ENCODE data around the gene SLC66A1. TPM values are rescaled to one million over a fixed set of nuclear protein-coding genes. Genes with fewer than 3 reads are reported as not detected.
A peak's percentile ranks its signal among the peaks of the same experiment; 100 is the strongest.

Gene SLC66A1
- total RNA-seq, 2 donors from 2014 or later = 10.0 to 14.9 TPM

GRCh38 chr1:19347533-19348172 lies 35.5 kb downstream of the SLC66A1 start:
- DNase-seq (ENCODE audit: low spot score) = no peak
- Mint-ChIP-seq H3K4me3 (no peak overlapping the region), H3K4me1 (ENCODE audit: low read depth in 2 of 2) (peaks cover 0 to 3% of the 10 kb centered on the region in 2 donors), H3K27me3 (no peaks in the 10 kb centered on the region), H3K9me3 (no peaks in the 10 kb centered on the region), H3K36me3 (no peaks in the 10 kb centered on the region), H3K27ac (no peak overlapping the region)
- ATAC-seq = no peak

GRCh38 chr1:19348441-19349198 lies 36.5 kb downstream of the SLC66A1 start:
- H3K36me3 Mint-ChIP-seq = no peaks in the 10 kb centered on the region
- no peaks in the 10 kb centered on the region for H3K9me3 Mint-ChIP-seq
- no peaks in the 10 kb centered on the region for H3K27me3 Mint-ChIP-seq
- H3K27ac Mint-ChIP-seq = no peak overlapping the region
- DNase-seq (ENCODE audit: low spot score) = no peak
- no peak overlapping the region for H3K4me3 Mint-ChIP-seq
- peaks cover 0 to 5% of the 10 kb centered on the region in 2 donors for H3K4me1 Mint-ChIP-seq (ENCODE audit: low read depth in 2 of 2)
- ATAC-seq = no peak

DNA sequence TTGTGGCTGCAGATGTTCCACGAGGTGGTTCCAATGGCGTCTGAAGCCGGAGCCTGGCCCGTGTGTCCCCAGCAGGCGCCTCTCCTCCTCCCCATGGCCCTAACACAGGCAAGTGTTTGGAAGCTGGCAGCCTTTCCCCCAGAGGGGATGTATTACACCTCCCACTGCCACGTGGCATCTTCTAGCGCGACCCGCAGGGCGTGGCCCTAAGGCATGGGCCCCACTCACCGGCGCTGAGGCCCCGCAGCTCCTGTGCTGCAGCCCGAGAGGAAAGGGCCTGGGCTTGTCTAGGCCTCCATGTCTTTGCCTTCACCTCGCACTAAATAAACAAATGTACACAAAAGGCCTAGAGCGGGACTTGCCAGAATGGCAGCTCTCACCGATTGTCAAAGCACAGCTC lies 37.9 kb downstream of the SLC66A1 start:
- peak in 1 of 2 donors; percentile 26 for ATAC-seq

GRCh38 chr1:19350566-19350965 lies 38.4 kb downstream of the SLC66A1 start:
- no peak for ATAC-seq
- H3K27ac Mint-ChIP-seq = no peak overlapping the region
- H3K36me3 Mint-ChIP-seq = no peaks in the 10 kb centered on the region
- no peak overlapping the region for H3K4me3 Mint-ChIP-seq
- no peaks in the 10 kb centered on the region for H3K9me3 Mint-ChIP-seq
- no peak for DNase-seq (ENCODE audit: low spot score)
- no peaks in the 10 kb centered on the region for H3K27me3 Mint-ChIP-seq
- peaks cover 0 to 9% of the 10 kb centered on the region in 2 donors for H3K4me1 Mint-ChIP-seq (ENCODE audit: low read depth in 2 of 2)

More for the DNA sequence above, 37.9 kb downstream of the SLC66A1 start:
- no peak overlapping the region for H3K4me3 Mint-ChIP-seq
- no peaks in the 10 kb centered on the region for H3K36me3 Mint-ChIP-seq
- H3K27ac Mint-ChIP-seq = no peak overlapping the region
- H3K4me1 Mint-ChIP-seq (ENCODE audit: low read depth in 2 of 2) = peaks cover 0 to 9% of the 10 kb centered on the region in 2 donors
- DNase-seq (ENCODE audit: low spot score) = no peak
- H3K27me3 Mint-ChIP-seq = no peaks in the 10 kb centered on the region
- H3K9me3 Mint-ChIP-seq = no peaks in the 10 kb centered on the region

DNA sequence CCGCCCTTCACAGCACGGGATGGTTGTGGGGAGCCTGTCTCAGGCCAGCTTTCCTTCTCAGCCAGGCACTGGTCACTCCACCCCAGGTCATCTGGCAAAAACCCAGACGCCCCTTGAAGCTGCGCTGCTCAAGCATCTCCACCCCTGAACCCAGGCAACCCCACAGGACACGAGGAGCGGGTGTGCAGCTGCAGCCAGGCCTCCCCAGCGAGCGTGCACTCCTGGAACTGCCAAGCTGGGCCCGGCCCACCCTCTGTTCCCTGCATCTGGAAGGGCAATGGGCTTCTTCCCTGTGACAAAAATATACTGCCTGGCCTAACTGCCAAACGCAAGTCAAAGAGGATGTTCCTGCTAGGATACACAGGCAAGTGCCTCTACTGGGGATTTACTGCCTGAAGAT lies 39.7 kb downstream of the SLC66A1 start:
- Mint-ChIP-seq H3K4me3 (no peak overlapping the region), H3K4me1 (ENCODE audit: low read depth in 2 of 2) (peaks cover 0 to 9% of the 10 kb centered on the region in 2 donors), H3K36me3 (no peaks in the 10 kb centered on the region), H3K27ac (no peak overlapping the region), H3K9me3 (no peaks in the 10 kb centered on the region), H3K27me3 (no peaks in the 10 kb centered on the region)
- no peak for DNase-seq (ENCODE audit: low spot score)
- ATAC-seq = no peak

DNA sequence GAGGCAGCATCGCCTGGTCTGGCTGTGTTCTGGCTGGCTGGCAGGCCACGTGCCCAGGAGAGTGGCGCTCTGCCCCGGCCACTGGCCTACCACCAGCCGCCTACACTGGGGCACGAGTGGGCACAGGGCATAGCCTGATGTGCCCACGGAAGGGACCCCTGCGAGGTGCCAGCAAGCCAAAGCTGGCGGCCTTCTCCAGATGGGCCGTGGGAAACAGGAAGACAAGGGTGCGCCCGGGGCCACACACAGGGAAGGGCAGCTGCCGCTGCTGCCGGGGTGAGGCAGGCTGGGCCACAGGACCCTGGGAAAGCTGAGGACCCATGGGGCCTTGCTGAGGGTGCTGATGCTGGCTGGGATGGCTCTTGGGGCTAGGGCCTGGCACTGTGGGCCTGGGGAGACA lies 40.7 kb downstream of the SLC66A1 start:
- Mint-ChIP-seq H3K4me1 (ENCODE audit: low read depth in 2 of 2) (peaks cover 0 to 9% of the 10 kb centered on the region in 2 donors), H3K27ac (peak overlapping the region in 1 of 2 donors; percentile 75), H3K36me3 (no peaks in the 10 kb centered on the region), H3K4me3 (no peak overlapping the region), H3K27me3 (no peaks in the 10 kb centered on the region), H3K9me3 (no peaks in the 10 kb centered on the region)
- no peak for ATAC-seq
- no peak for DNase-seq (ENCODE audit: low spot score)

DNA sequence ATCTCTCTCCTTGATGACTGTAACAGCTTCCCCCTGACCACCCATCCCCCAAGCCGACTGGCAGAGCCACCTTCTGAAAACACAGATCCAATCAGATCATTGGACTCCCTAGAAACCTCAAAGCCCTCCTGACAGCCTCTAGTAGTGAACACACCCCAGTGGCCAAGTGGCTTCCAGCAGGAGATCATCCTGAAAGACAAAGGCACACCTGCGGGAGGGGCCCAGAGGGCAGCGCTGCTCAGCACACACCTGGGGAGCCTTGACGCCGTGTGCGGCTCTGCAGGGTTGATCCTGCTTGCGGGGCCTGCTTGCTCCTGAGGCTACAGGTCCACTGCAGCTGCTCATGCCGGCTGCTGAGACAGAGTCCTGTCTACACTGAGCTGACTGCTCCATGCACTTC lies 41.5 kb downstream of the SLC66A1 start:
- Mint-ChIP-seq H3K36me3 (no peaks in the 10 kb centered on the region), H3K27me3 (no peaks in the 10 kb centered on the region), H3K4me3 (no peak overlapping the region), H3K4me1 (ENCODE audit: low read depth in 2 of 2) (peaks cover 0 to 13% of the 10 kb centered on the region in 2 donors), H3K9me3 (no peaks in the 10 kb centered on the region), H3K27ac (no peak overlapping the region)
- ATAC-seq (no peak), DNase-seq (ENCODE audit: low spot score) (no peak)

DNA sequence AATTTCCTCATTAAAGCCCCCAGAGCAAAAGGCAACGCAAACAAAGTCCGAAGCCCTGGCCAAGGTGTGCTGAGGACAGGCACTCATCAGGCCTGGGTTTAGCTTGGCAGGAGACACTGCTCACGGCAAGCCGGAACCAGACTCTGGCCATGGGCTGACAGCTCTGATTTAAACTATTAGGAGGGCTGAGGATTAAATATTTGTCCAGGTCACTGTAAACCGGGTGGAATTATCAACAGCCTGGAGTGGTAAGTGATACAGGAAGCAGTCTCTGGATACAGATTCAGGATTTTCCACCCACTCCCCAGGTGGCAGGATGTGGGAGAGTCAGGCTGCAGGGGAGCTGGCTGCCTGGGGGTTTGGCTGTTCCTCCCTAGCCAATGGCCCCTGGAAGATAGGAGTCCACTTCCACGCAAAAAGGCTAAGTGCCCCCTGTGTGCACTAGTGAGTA lies 42.4 kb downstream of the SLC66A1 start:
- no peaks in the 10 kb centered on the region for H3K9me3 Mint-ChIP-seq
- H3K27me3 Mint-ChIP-seq = no peaks in the 10 kb centered on the region
- H3K27ac Mint-ChIP-seq = no peak overlapping the region
- H3K36me3 Mint-ChIP-seq = no peaks in the 10 kb centered on the region
- H3K4me3 Mint-ChIP-seq = no peak overlapping the region
- ATAC-seq (no peak), DNase-seq (ENCODE audit: low spot score) (no peak)
- peaks cover 0 to 14% of the 10 kb centered on the region in 2 donors for H3K4me1 Mint-ChIP-seq (ENCODE audit: low read depth in 2 of 2)

- H3K36me3 Mint-ChIP-seq = no peaks in the 10 kb centered on the region
Observed at GRCh38 chr1:19356266-19356665, 44.1 kb downstream of the SLC66A1 start.

DNA sequence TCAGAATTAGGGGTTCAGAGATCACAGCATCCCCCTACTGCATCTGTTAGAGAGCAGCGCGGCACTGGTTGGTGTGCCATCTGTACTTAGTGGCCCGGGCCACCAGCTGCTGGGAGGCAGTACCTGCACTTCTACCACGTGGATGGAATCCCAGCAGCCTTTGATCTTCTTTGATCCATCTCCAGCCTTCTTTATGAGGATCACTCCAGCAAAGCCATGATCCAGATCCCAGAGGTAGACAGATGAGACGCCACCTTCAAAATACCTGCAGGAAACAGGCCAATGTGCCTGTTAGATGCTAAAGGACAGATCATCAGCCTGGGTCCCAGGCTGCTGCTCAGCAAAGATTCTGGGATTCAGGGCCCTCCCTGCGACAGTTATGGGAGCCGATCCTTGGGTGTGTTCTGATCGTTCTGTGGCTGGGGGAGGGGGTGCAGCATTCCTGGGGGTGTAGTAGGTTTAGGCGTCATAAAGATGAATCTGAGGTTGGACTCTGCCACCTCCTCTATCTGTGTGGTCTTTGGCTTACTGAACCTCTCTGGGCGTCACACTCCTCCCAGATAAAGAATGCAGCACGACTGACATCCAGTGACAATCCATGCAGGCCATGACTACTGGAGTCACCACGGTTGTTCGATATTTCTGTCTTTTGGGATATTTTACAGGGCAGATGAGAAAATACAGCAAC lies 45.3 kb downstream of the SLC66A1 start:
- Mint-ChIP-seq H3K36me3 (no peaks in the 10 kb centered on the region), H3K9me3 (no peaks in the 10 kb centered on the region), H3K4me3 (no peak overlapping the region), H3K4me1 (ENCODE audit: low read depth in 2 of 2) (peaks cover 11 to 30% of the 10 kb centered on the region in 2 donors), H3K27ac (no peak overlapping the region), H3K27me3 (no peaks in the 10 kb centered on the region)
- no peak for DNase-seq (ENCODE audit: low spot score)
- ATAC-seq = no peak

More at GRCh38 chr1:19356266-19356665, 44.1 kb downstream of the SLC66A1 start:
- H3K9me3 Mint-ChIP-seq = no peaks in the 10 kb centered on the region
- ATAC-seq (no peak), DNase-seq (ENCODE audit: low spot score) (peak; percentile 28)
- peaks cover 10 to 27% of the 10 kb centered on the region in 2 donors for H3K4me1 Mint-ChIP-seq (ENCODE audit: low read depth in 2 of 2)
- H3K27ac Mint-ChIP-seq = no peak overlapping the region
- no peaks in the 10 kb centered on the region for H3K27me3 Mint-ChIP-seq
- no peak overlapping the region for H3K4me3 Mint-ChIP-seq

GRCh38 chr1:19358710-19359109 lies 46.6 kb downstream of the SLC66A1 start:
- ATAC-seq = no peak
- Mint-ChIP-seq H3K36me3 (no peaks in the 10 kb centered on the region), H3K9me3 (no peaks in the 10 kb centered on the region), H3K27ac (no peak overlapping the region), H3K4me1 (ENCODE audit: low read depth in 2 of 2) (peaks cover 11 to 34% of the 10 kb centered on the region in 2 donors), H3K27me3 (no peaks in the 10 kb centered on the region), H3K4me3 (no peak overlapping the region)
- no peak for DNase-seq (ENCODE audit: low spot score)

DNA sequence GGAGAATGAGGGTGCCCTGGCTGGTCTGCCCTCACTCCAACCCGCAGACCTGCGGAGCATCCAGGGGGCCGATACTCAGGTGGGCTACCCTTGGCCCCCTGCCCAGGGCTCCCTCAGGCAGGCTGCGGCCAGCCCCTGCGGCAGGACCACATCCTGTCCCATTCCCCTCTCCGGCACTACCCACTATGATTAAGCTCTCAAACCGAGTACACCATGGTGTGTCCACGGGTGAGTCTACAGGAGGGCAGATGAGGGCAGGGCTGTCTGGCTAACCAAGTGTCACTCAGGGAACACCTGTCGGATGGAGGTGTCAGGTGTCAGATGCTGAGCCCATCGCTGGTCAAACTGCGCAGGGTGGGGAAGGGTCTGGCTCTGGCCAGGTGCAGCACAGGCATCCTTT lies 47.2 kb downstream of the SLC66A1 start:
- Mint-ChIP-seq H3K4me1 (ENCODE audit: low read depth in 2 of 2) (peaks cover 11 to 33% of the 10 kb centered on the region in 2 donors), H3K36me3 (no peaks in the 10 kb centered on the region), H3K4me3 (no peak overlapping the region), H3K27me3 (no peaks in the 10 kb centered on the region), H3K9me3 (no peaks in the 10 kb centered on the region), H3K27ac (no peak overlapping the region)
- ATAC-seq = peak; percentile 49 to 58
- DNase-seq (ENCODE audit: low spot score) = no peak

DNA sequence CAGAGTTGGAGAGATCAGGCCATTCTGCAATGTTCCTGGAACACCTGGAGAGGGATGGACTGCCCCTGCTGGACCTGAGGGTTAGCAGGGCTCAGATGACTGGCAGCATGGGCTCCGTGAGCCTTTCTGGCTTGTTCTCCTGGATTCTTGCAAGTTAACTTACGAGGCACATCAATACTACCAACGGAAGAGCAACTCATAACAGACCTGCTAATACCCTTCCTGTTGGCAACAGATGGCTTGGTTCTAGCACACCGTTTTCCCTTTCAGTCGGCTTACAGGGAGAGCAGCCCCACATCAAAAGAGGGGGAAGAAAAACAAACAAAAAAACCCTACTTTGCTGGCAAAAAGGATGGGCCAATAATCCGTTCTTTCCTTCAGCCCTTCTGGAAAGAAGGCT lies 47.9 kb downstream of the SLC66A1 start:
- H3K36me3 Mint-ChIP-seq = no peaks in the 10 kb centered on the region
- H3K27ac Mint-ChIP-seq = no peak overlapping the region
- no peaks in the 10 kb centered on the region for H3K27me3 Mint-ChIP-seq
- DNase-seq (ENCODE audit: low spot score) (no peak), ATAC-seq (peak in 1 of 2 donors; percentile 51)
- H3K4me1 Mint-ChIP-seq (ENCODE audit: low read depth in 2 of 2) = peaks cover 11 to 35% of the 10 kb centered on the region in 2 donors
- H3K4me3 Mint-ChIP-seq = no peak overlapping the region
- no peaks in the 10 kb centered on the region for H3K9me3 Mint-ChIP-seq

DNA sequence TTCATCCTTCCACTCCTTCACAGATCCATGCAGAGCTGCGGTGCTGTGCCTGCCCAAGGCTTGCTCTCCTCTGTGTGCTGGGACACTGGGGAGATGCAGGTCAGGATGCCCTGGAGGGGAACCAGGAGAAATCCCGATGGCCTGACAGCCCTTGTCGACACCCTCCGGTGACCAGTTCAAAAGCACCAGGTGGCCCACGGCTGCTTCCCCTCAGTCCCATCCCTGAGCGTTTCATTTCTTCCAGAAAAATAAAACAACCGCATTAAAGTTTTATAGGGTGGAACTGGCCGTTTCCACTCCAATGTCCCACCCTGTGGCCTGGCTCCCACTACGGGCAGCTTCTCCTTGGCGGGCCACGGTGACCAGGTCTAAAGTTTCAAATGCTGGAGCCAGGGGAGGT lies 48.3 kb downstream of the SLC66A1 start:
- ATAC-seq = no peak
- Mint-ChIP-seq H3K27ac (peak overlapping the region in 1 of 2 donors; percentile 30), H3K9me3 (no peaks in the 10 kb centered on the region), H3K27me3 (no peaks in the 10 kb centered on the region), H3K4me1 (ENCODE audit: low read depth in 2 of 2) (peaks cover 11 to 39% of the 10 kb centered on the region in 2 donors), H3K4me3 (no peak overlapping the region), H3K36me3 (no peaks in the 10 kb centered on the region)
- DNase-seq (ENCODE audit: low spot score) = no peak
